ENCODE measurements around the gene ERC2.

Gene ERC2

GRCh38 chr3:56321383-56321782, 146.9 kb downstream of the ERC2 start:
- no peak overlapping the region for H3K27ac ChIP-seq (ENCODE audit: low read depth, low read length)
- H3K79me2 ChIP-seq (ENCODE audit: control insufficient read depth, insufficient read depth, low read length, unreplicated experiment): no peaks in the 10 kb centered on the region
- H3K36me3 ChIP-seq (ENCODE audit: insufficient read depth, low read length): no peaks in the 10 kb centered on the region
- no peak overlapping the region for H3K4me3 ChIP-seq (ENCODE audit: low read depth, low read length)
- H3K4me1 ChIP-seq (ENCODE audit: control insufficient read depth, insufficient read depth, low read length, unreplicated experiment): no peaks in the 10 kb centered on the region
- H3K27me3 ChIP-seq (ENCODE audit: insufficient read depth, low read length): 0 out of 2 replicates have a peak, but pooled peaks cover 4% of the 10 kb centered on the region
- H2AFZ ChIP-seq (ENCODE audit: low read length, unreplicated experiment): no peak overlapping the region

DNA sequence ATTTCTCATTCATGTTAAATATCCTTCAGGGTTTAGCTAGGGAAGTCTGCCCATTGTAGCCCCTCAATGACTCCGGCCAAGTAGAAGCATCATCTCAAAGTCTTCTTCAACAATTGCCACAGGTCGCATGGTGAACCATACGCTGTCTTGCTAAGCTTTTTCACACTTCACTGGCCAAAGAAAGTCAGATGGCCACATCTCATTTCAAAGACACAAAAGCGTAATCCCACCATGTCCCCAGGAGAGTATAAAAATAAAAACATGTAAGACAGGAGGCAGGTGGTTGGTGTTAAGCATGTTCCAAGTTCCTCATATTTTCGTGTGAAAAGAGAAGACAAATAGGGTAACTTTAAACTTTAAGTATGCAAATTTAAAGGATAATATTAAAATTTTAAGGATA, 147.4 kb downstream of the ERC2 start:
- H3K4me3 ChIP-seq (ENCODE audit: low read depth, low read length): no peak overlapping the region
- H3K27ac ChIP-seq (ENCODE audit: low read depth, low read length): no peak overlapping the region
- H3K36me3 ChIP-seq (ENCODE audit: insufficient read depth, low read length): no peaks in the 10 kb centered on the region
- no peaks in the 10 kb centered on the region for H3K79me2 ChIP-seq (ENCODE audit: control insufficient read depth, insufficient read depth, low read length, unreplicated experiment)
- H2AFZ ChIP-seq (ENCODE audit: low read length, unreplicated experiment): no peak overlapping the region
- 0 out of 2 replicates have a peak, but pooled peaks cover 4% of the 10 kb centered on the region for H3K27me3 ChIP-seq (ENCODE audit: insufficient read depth, low read length)
- H3K4me1 ChIP-seq (ENCODE audit: control insufficient read depth, insufficient read depth, low read length, unreplicated experiment): no peaks in the 10 kb centered on the region

DNA sequence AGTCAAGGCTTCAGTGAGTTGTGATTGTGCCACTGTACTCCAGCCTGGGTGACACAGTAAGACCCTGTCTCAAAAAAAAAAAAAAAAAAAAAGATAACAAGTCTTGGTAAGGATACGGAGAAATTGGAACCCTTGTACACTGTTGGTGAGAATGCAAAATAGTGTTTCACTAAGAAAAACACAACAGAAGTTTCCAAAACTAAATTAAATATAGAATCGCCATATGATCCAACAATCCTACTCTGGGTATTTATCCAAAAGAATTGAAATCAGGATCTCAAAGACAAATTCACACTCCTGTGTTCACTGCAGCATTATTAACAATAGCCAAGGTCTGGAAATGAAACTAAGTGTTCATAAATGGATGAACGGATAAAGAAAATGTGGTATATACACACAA, 149.4 kb downstream of the ERC2 start:
- H3K27me3 ChIP-seq (ENCODE audit: insufficient read depth, low read length): 0 out of 2 replicates have a peak, but pooled peaks cover 4% of the 10 kb centered on the region

DNA sequence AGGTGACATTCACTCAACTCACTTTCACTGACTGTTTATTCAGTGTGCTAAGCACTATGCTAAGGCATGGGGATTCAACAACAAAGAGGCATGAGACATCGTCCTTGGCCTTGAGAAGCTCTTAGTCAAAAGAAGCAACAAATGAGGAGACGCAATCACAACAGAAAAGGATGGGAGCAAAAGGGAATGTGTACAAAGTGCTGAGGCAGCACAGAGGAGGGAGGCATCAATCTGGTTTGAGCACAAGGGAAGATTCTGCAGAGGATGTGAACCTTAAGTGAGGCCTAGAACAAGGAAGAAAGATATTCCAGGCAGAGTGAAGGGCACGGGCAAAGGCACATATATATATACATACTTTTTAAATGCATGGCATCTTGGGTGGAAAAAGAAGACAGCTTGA, 151.3 kb downstream of the ERC2 start:
- 0 out of 2 replicates have a peak, but pooled peaks cover 4% of the 10 kb centered on the region for H3K27me3 ChIP-seq (ENCODE audit: insufficient read depth, low read length)
- H3K4me3 ChIP-seq (ENCODE audit: low read depth, low read length): no peak overlapping the region
- no peaks in the 10 kb centered on the region for H3K36me3 ChIP-seq (ENCODE audit: insufficient read depth, low read length)
- no peak overlapping the region for H3K27ac ChIP-seq (ENCODE audit: low read depth, low read length)
- H3K79me2 ChIP-seq (ENCODE audit: control insufficient read depth, insufficient read depth, low read length, unreplicated experiment): no peaks in the 10 kb centered on the region
- H2AFZ ChIP-seq (ENCODE audit: low read length, unreplicated experiment): no peak overlapping the region
- H3K4me1 ChIP-seq (ENCODE audit: control insufficient read depth, insufficient read depth, low read length, unreplicated experiment): no peaks in the 10 kb centered on the region

More for the DNA sequence above, 149.4 kb downstream of the ERC2 start:
- Histone ChIP-seq H3K27ac (ENCODE audit: low read depth, low read length) (no peak overlapping the region), H3K79me2 (ENCODE audit: control insufficient read depth, insufficient read depth, low read length, unreplicated experiment) (no peaks in the 10 kb centered on the region), H2AFZ (ENCODE audit: low read length, unreplicated experiment) (no peak overlapping the region), H3K4me3 (ENCODE audit: low read depth, low read length) (no peak overlapping the region), H3K4me1 (ENCODE audit: control insufficient read depth, insufficient read depth, low read length, unreplicated experiment) (no peaks in the 10 kb centered on the region), H3K36me3 (ENCODE audit: insufficient read depth, low read length) (no peaks in the 10 kb centered on the region)

- Histone ChIP-seq H3K27ac (ENCODE audit: low read depth, low read length) (no peak overlapping the region), H3K27me3 (ENCODE audit: insufficient read depth, low read length) (no peaks in the 10 kb centered on the region), H3K79me2 (ENCODE audit: control insufficient read depth, insufficient read depth, low read length, unreplicated experiment) (no peaks in the 10 kb centered on the region), H3K4me3 (ENCODE audit: low read depth, low read length) (no peak overlapping the region), H3K4me1 (ENCODE audit: control insufficient read depth, insufficient read depth, low read length, unreplicated experiment) (no peaks in the 10 kb centered on the region), H2AFZ (ENCODE audit: low read length, unreplicated experiment) (no peak overlapping the region), H3K36me3 (ENCODE audit: insufficient read depth, low read length) (no peaks in the 10 kb centered on the region)
Observed at GRCh38 chr3:56314842-56315241, 153.4 kb downstream of the ERC2 start.

GRCh38 chr3:56309465-56309864, 158.8 kb downstream of the ERC2 start:
- Histone ChIP-seq H3K27me3 (ENCODE audit: insufficient read depth, low read length) (0 out of 2 replicates have a peak, but pooled peaks cover 5% of the 10 kb centered on the region), H3K4me1 (ENCODE audit: control insufficient read depth, insufficient read depth, low read length, unreplicated experiment) (no peaks in the 10 kb centered on the region), H3K4me3 (ENCODE audit: low read depth, low read length) (no peak overlapping the region), H3K79me2 (ENCODE audit: control insufficient read depth, insufficient read depth, low read length, unreplicated experiment) (no peaks in the 10 kb centered on the region), H3K27ac (ENCODE audit: low read depth, low read length) (no peak overlapping the region), H3K36me3 (ENCODE audit: insufficient read depth, low read length) (no peaks in the 10 kb centered on the region), H2AFZ (ENCODE audit: low read length, unreplicated experiment) (no peak overlapping the region)

DNA sequence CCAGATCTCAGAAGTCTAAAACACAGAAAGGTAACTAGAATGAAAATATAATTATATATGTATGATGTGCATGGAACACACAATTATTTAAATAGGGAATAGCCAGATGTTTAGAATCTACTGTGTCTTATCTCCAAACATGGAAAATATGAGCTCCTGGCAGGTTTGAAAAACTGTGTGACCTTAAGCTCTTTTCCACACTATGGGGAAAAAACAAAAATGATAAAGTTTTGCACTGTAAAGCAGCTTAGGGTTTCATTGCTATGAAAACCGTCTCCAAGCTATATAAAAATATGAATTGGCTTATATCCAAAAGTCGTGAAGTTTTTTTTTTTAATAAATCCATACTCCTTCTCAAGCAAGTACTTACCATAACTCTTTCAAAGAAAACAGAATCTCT, 159.8 kb downstream of the ERC2 start:
- H3K4me1 ChIP-seq (ENCODE audit: control insufficient read depth, insufficient read depth, low read length, unreplicated experiment): no peaks in the 10 kb centered on the region
- no peak overlapping the region for H3K27ac ChIP-seq (ENCODE audit: low read depth, low read length)
- H3K27me3 ChIP-seq (ENCODE audit: insufficient read depth, low read length): 0 out of 2 replicates have a peak, but pooled peaks cover 5% of the 10 kb centered on the region
- no peaks in the 10 kb centered on the region for H3K79me2 ChIP-seq (ENCODE audit: control insufficient read depth, insufficient read depth, low read length, unreplicated experiment)
- no peak overlapping the region for H2AFZ ChIP-seq (ENCODE audit: low read length, unreplicated experiment)
- no peaks in the 10 kb centered on the region for H3K36me3 ChIP-seq (ENCODE audit: insufficient read depth, low read length)
- H3K4me3 ChIP-seq (ENCODE audit: low read depth, low read length): no peak overlapping the region

DNA sequence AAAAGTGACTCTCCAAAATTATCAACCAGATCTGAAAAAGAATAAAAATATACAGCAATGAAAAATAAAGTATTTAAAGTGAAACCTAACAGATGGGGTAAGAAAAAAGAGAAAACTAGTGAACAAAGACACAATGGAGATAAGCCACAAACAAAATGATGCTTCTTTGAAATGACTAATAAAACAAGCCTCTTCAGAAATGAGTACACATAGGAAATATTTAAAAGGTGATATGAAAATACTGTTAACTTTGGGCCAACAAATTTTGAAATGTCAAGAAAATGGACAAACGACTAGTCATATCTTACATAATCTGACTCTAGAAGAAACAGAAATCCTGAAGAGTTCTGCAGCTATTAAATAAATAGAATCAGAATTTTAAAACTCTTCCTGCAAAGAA, 164.2 kb downstream of the ERC2 start:
- H3K79me2 ChIP-seq (ENCODE audit: control insufficient read depth, insufficient read depth, low read length, unreplicated experiment): no peaks in the 10 kb centered on the region
- no peaks in the 10 kb centered on the region for H3K36me3 ChIP-seq (ENCODE audit: insufficient read depth, low read length)
- no peaks in the 10 kb centered on the region for H3K4me1 ChIP-seq (ENCODE audit: control insufficient read depth, insufficient read depth, low read length, unreplicated experiment)
- 0 out of 2 replicates have a peak, but pooled peaks cover 3% of the 10 kb centered on the region for H3K27me3 ChIP-seq (ENCODE audit: insufficient read depth, low read length)
- H3K27ac ChIP-seq (ENCODE audit: low read depth, low read length): no peak overlapping the region
- no peak overlapping the region for H2AFZ ChIP-seq (ENCODE audit: low read length, unreplicated experiment)
- no peak overlapping the region for H3K4me3 ChIP-seq (ENCODE audit: low read depth, low read length)

DNA sequence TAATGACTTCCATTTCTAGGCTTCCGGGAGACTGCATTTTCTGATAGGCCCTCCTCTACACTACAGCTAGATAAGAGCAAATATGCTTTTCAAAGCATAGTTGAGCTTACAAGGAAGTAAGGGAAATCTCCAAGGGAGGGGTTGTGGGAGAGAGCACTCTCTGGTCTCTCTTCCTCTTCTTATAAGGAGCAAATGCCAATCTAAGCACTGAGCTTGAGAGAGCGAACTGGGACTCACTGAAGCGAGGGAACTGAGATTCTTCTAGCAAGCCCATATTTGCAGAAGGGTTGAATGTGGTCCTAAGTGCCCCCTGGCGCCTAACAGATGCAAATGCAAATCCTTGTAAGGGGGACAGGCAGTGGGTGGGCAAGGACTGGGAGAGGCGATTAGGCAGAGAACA, 164.8 kb downstream of the ERC2 start:
- H3K4me3 ChIP-seq (ENCODE audit: low read depth, low read length): no peak overlapping the region
- H3K36me3 ChIP-seq (ENCODE audit: insufficient read depth, low read length): no peaks in the 10 kb centered on the region
- no peaks in the 10 kb centered on the region for H3K79me2 ChIP-seq (ENCODE audit: control insufficient read depth, insufficient read depth, low read length, unreplicated experiment)
- H3K27me3 ChIP-seq (ENCODE audit: insufficient read depth, low read length): no peaks in the 10 kb centered on the region
- no peak overlapping the region for H3K27ac ChIP-seq (ENCODE audit: low read depth, low read length)
- no peak overlapping the region for H2AFZ ChIP-seq (ENCODE audit: low read length, unreplicated experiment)
- no peaks in the 10 kb centered on the region for H3K4me1 ChIP-seq (ENCODE audit: control insufficient read depth, insufficient read depth, low read length, unreplicated experiment)

GRCh38 chr3:56302417-56302816, 165.8 kb downstream of the ERC2 start:
- no peak overlapping the region for H2AFZ ChIP-seq (ENCODE audit: low read length, unreplicated experiment)
- H3K36me3 ChIP-seq (ENCODE audit: insufficient read depth, low read length): no peaks in the 10 kb centered on the region
- H3K27me3 ChIP-seq (ENCODE audit: insufficient read depth, low read length): no peaks in the 10 kb centered on the region
- no peaks in the 10 kb centered on the region for H3K79me2 ChIP-seq (ENCODE audit: control insufficient read depth, insufficient read depth, low read length, unreplicated experiment)
- H3K4me1 ChIP-seq (ENCODE audit: control insufficient read depth, insufficient read depth, low read length, unreplicated experiment): no peaks in the 10 kb centered on the region
- no peak overlapping the region for H3K4me3 ChIP-seq (ENCODE audit: low read depth, low read length)
- H3K27ac ChIP-seq (ENCODE audit: low read depth, low read length): no peak overlapping the region

DNA sequence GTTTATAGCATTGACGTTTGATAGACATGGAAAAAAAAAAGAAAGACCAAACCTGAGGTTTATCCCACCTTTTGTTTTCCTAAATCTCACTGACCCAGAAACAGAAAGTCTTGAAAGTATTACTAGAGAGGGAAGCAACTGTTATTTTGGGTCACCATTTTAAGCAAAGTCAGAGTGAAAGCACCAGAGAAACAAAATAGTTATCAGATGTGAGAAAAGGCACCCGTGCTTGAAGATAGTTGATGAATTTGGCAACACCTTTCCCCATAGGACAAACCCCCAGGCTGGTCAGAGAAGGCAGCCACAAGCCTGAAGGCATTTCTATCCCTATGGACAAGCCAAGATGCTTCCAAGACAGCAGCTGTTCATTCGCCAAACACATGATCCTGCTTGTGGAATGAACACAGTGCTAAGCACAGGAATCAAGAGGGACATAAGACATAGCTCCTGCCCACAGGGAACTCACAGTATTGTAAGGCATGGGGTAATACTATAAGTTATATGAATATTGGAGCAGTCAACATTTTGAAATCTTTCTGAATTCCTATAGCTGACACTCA, 170.9 kb downstream of the ERC2 start:
- H3K79me2 ChIP-seq (ENCODE audit: control insufficient read depth, insufficient read depth, low read length, unreplicated experiment): no peaks in the 10 kb centered on the region
- H3K27me3 ChIP-seq (ENCODE audit: insufficient read depth, low read length): no peaks in the 10 kb centered on the region
- no peak overlapping the region for H2AFZ ChIP-seq (ENCODE audit: low read length, unreplicated experiment)
- H3K27ac ChIP-seq (ENCODE audit: low read depth, low read length): no peak overlapping the region
- no peaks in the 10 kb centered on the region for H3K36me3 ChIP-seq (ENCODE audit: insufficient read depth, low read length)
- H3K4me3 ChIP-seq (ENCODE audit: low read depth, low read length): no peak overlapping the region
- no peaks in the 10 kb centered on the region for H3K4me1 ChIP-seq (ENCODE audit: control insufficient read depth, insufficient read depth, low read length, unreplicated experiment)
